Measurements from ENCODE around the gene UCN3. TPM values are rescaled to one million over a fixed set of nuclear protein-coding genes. Genes with fewer than 3 reads are reported as not detected.
"Not testable (repeated sequence)": the region's sequence is repeated elsewhere in the genome, so short reads cannot be mapped to it uniquely, and the experiment has no call there.

The UCN3 gene
- total RNA-seq, 1 donor from 2014 or later = not detected

GRCh38 chr10:5402798-5403197 lies 38.0 kb downstream of the UCN3 start:
- H3K36me3 Mint-ChIP-seq (ENCODE audit: low read depth, unreplicated experiment) = peaks cover under 1% of the 10 kb centered on the region
- no peak for DNase-seq (ENCODE audit: low spot score)
- no peaks in the 10 kb centered on the region for H3K27me3 Mint-ChIP-seq (ENCODE audit: unreplicated experiment)
- H3K4me3 Mint-ChIP-seq (ENCODE audit: unreplicated experiment) = no peak overlapping the region
- no peak overlapping the region for H3K27ac Mint-ChIP-seq (ENCODE audit: unreplicated experiment)
- no peaks in the 10 kb centered on the region for H3K4me1 Mint-ChIP-seq (ENCODE audit: unreplicated experiment)
- TF ChIP-seq, protein P1, sequence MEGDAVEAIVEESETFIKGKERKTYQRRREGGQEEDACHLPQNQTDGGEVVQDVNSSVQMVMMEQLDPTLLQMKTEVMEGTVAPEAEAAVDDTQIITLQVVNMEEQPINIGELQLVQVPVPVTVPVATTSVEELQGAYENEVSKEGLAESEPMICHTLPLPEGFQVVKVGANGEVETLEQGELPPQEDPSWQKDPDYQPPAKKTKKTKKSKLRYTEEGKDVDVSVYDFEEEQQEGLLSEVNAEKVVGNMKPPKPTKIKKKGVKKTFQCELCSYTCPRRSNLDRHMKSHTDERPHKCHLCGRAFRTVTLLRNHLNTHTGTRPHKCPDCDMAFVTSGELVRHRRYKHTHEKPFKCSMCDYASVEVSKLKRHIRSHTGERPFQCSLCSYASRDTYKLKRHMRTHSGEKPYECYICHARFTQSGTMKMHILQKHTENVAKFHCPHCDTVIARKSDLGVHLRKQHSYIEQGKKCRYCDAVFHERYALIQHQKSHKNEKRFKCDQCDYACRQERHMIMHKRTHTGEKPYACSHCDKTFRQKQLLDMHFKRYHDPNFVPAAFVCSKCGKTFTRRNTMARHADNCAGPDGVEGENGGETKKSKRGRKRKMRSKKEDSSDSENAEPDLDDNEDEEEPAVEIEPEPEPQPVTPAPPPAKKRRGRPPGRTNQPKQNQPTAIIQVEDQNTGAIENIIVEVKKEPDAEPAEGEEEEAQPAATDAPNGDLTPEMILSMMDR (IDR thresholded peaks at IDR 0.05; ENCODE audit: unreplicated experiment) = no peak
- peaks cover under 1% of the 10 kb centered on the region for H3K9me3 Mint-ChIP-seq (ENCODE audit: unreplicated experiment)

GRCh38 chr10:5404208-5405041 lies 39.7 kb downstream of the UCN3 start, which contains the start of gene TUBAL3:
Gene TUBAL3, minus strand, starts transcription at chr10:5404828. Its CDS starts 36 bp downstream, at chr10:5404792.
- no peaks in the 10 kb centered on the region for H3K27me3 Mint-ChIP-seq (ENCODE audit: unreplicated experiment)
- no peak within 1 kb of the TSS for H3K27ac Mint-ChIP-seq (ENCODE audit: unreplicated experiment)
- H3K9me3 Mint-ChIP-seq (ENCODE audit: unreplicated experiment) = peaks cover 6% of the 10 kb centered on the region
- no peak within 1 kb of the TSS for H3K4me3 Mint-ChIP-seq (ENCODE audit: unreplicated experiment)
- H3K4me1 Mint-ChIP-seq (ENCODE audit: unreplicated experiment) = no peaks in the 10 kb centered on the region
- TF ChIP-seq, protein P1 (IDR thresholded peaks at IDR 0.05; ENCODE audit: unreplicated experiment) = no peak
- peaks cover 4% of the 10 kb centered on the region for H3K36me3 Mint-ChIP-seq (ENCODE audit: low read depth, unreplicated experiment)
- no peak for DNase-seq (ENCODE audit: low spot score)

- no peak for DNase-seq (ENCODE audit: low spot score)
- Mint-ChIP-seq H3K4me3 (ENCODE audit: unreplicated experiment) (no peak overlapping the region), H3K36me3 (ENCODE audit: low read depth, unreplicated experiment) (peaks cover 4% of the 10 kb centered on the region), H3K27ac (ENCODE audit: unreplicated experiment) (no peak overlapping the region), H3K4me1 (ENCODE audit: unreplicated experiment) (no peaks in the 10 kb centered on the region), H3K9me3 (ENCODE audit: unreplicated experiment) (peaks cover 6% of the 10 kb centered on the region), H3K27me3 (ENCODE audit: unreplicated experiment) (no peaks in the 10 kb centered on the region)
- TF ChIP-seq, protein P1 (IDR thresholded peaks at IDR 0.05; ENCODE audit: unreplicated experiment) = no peak
Measured at GRCh38 chr10:5406918-5407317, 42.2 kb downstream of the UCN3 start.

- not testable (repeated sequence) for H3K27me3 Mint-ChIP-seq (ENCODE audit: unreplicated experiment); H3K36me3 Mint-ChIP-seq (ENCODE audit: low read depth, unreplicated experiment); H3K9me3 Mint-ChIP-seq (ENCODE audit: unreplicated experiment); H3K4me1 Mint-ChIP-seq (ENCODE audit: unreplicated experiment); H3K4me3 Mint-ChIP-seq (ENCODE audit: unreplicated experiment); DNase-seq (ENCODE audit: low spot score); H3K27ac Mint-ChIP-seq (ENCODE audit: unreplicated experiment)
Measured at GRCh38 chr10:5410787-5411186, 46.0 kb downstream of the UCN3 start.

- peak overlapping the region; percentile 58 for H3K27ac Mint-ChIP-seq (ENCODE audit: unreplicated experiment)
- H3K27me3 Mint-ChIP-seq (ENCODE audit: unreplicated experiment) = peaks cover 2% of the 10 kb centered on the region
- peaks cover 6% of the 10 kb centered on the region for H3K9me3 Mint-ChIP-seq (ENCODE audit: unreplicated experiment)
- peaks cover 4% of the 10 kb centered on the region for H3K36me3 Mint-ChIP-seq (ENCODE audit: low read depth, unreplicated experiment)
- TF ChIP-seq, protein P1 (IDR thresholded peaks at IDR 0.05; ENCODE audit: unreplicated experiment) = no peak
- DNase-seq (ENCODE audit: low spot score) = no peak
- H3K4me1 Mint-ChIP-seq (ENCODE audit: unreplicated experiment) = peaks cover 1% of the 10 kb centered on the region
- peak overlapping the region; percentile 86 for H3K4me3 Mint-ChIP-seq (ENCODE audit: unreplicated experiment)
Measured at GRCh38 chr10:5411941-5412276, 47.1 kb downstream of the UCN3 start.
